Activated T-cell treated with anti-CD3 and anti-CD28 coated beads, Interleukin-2, amount 50 U/mL, for 1 hour (primary cell): ENCODE data around the gene NR3C2.

Source experiments
- DNase-seq: peaks from one replicate; pipeline ENCODE4 v3.0.0-alpha.2; 2020

NR3C2 gene

GRCh38 chr4:148441986-148442831, at the start of gene NR3C2:
Gene NR3C2, minus strand, starts transcription at chr4:148442414.
- peak; percentile 94 for DNase-seq

GRCh38 chr4:148487181-148487580, 45.0 kb upstream of the NR3C2 start:
- no peak for DNase-seq

- DNase-seq = no peak
Observed at GRCh38 chr4:148481636-148482035, 39.4 kb upstream of the NR3C2 start.

GRCh38 chr4:148477276-148477675, 35.1 kb upstream of the NR3C2 start:
- DNase-seq = no peak

GRCh38 chr4:148469938-148470337, 27.7 kb upstream of the NR3C2 start:
- no peak for DNase-seq

- DNase-seq = no peak
Observed at GRCh38 chr4:148454835-148455234, 12.6 kb upstream of the NR3C2 start.

GRCh38 chr4:148453833-148454232, 11.6 kb upstream of the NR3C2 start:
- DNase-seq = no peak

- DNase-seq = no peak
Observed at GRCh38 chr4:148452970-148453369, 10.8 kb upstream of the NR3C2 start.

- DNase-seq = no peak
Observed at GRCh38 chr4:148449921-148450320, 7.7 kb upstream of the NR3C2 start.

- no peak for DNase-seq
Observed at GRCh38 chr4:148448141-148448540, 5.9 kb upstream of the NR3C2 start.

GRCh38 chr4:148447681-148448080, 5.5 kb upstream of the NR3C2 start:
- peak; percentile 27 for DNase-seq

- no peak for DNase-seq
Observed at GRCh38 chr4:148445860-148446330, 3.7 kb upstream of the NR3C2 start.

GRCh38 chr4:148445071-148445859, 3.1 kb upstream of the NR3C2 start:
- DNase-seq = peak; percentile 86

GRCh38 chr4:148444296-148445070, 2.3 kb upstream of the NR3C2 start:
- DNase-seq = peak; percentile 76

- peak; percentile 60 for DNase-seq
Observed at GRCh38 chr4:148443512-148444295, 1.5 kb upstream of the NR3C2 start.

- DNase-seq = no peak
Observed at GRCh38 chr4:148442832-148443511, 758 bp upstream of the NR3C2 start.

- no peak for DNase-seq
Observed at GRCh38 chr4:148441624-148441985, 609 bp downstream of the NR3C2 start.

- DNase-seq = no peak
Observed at GRCh38 chr4:148438047-148438446, 4.2 kb downstream of the NR3C2 start.

- DNase-seq = no peak
Observed at GRCh38 chr4:148437439-148437838, 4.8 kb downstream of the NR3C2 start.

GRCh38 chr4:148436512-148436911, 5.7 kb downstream of the NR3C2 start:
- no peak for DNase-seq

GRCh38 chr4:148435654-148436406, 6.4 kb downstream of the NR3C2 start:
- DNase-seq = no peak
